Lung (tissue), 12 donors: Measurements from ENCODE around the gene CHN2. TPM values are rescaled to one million over a fixed set of nuclear protein-coding genes. Genes with fewer than 3 reads are reported as not detected.

Experiments
- ATAC-seq: fragments of 200-7000 bp; cut with Tn5 transposase; one replicate; pipeline ENCODE4 v1.9.1; 2020; ENCODE audit warnings: moderate number of reproducible peaks; ENCODE audit not compliant: insufficient read depth, low FRiP score
- DNase-seq, 3 donors: peaks; one replicate each; pipeline ENCODE4 v3.0.0-alpha.2; 2013 to 2017
- H3K27ac ChIP-seq, 2 donors: one replicate each; pipeline ENCODE4 v1.5.1; 2013; ENCODE audit warnings: mild to moderate bottlenecking in 2 of 2, moderate library complexity in 2 of 2, control low read depth in 1 of 2, inconsistent platforms in 1 of 2, low read depth in 1 of 2, low read length in 1 of 2
- H3K27me3 ChIP-seq, 3 donors: one replicate each; pipeline ENCODE4 v1.5.1; 2013; ENCODE audit warnings: low read length in 2 of 3; ENCODE audit not compliant: control insufficient read depth in 3 of 3, insufficient read depth in 3 of 3
- H3K36me3 ChIP-seq, 4 donors: one replicate each; pipeline ENCODE4 v1.5.1; 2013; ENCODE audit warnings: low read length in 4 of 4, mild to moderate bottlenecking in 1 of 4, moderate library complexity in 1 of 4; ENCODE audit not compliant: control insufficient read depth in 4 of 4, insufficient read depth in 4 of 4
- H3K4me1 ChIP-seq, 5 donors: one replicate each; pipeline ENCODE4 v1.5.1; 2013; ENCODE audit warnings: low read length in 5 of 5, mild to moderate bottlenecking in 2 of 5, moderate library complexity in 1 of 5; ENCODE audit not compliant: control insufficient read depth in 5 of 5, insufficient read depth in 5 of 5
- H3K4me3 ChIP-seq: one replicate; pipeline ENCODE4 v1.5.1; 2013; ENCODE audit warnings: mild to moderate bottlenecking, control low read depth, moderate library complexity
- H3K9ac ChIP-seq, 2 donors: one replicate each; pipeline ENCODE4 v1.5.1; 2013; ENCODE audit warnings: low read length in 2 of 2, control low read depth in 1 of 2; ENCODE audit not compliant: insufficient read depth in 1 of 2
- H3K9me3 ChIP-seq, 4 donors: one replicate each; pipeline ENCODE4 v1.5.1; 2013; ENCODE audit warnings: low read length in 3 of 4, mild to moderate bottlenecking in 1 of 4, moderate library complexity in 1 of 4; ENCODE audit not compliant: control insufficient read depth in 4 of 4, insufficient read depth in 3 of 4
- WGBS, 2 donors: extraction: QIAGEN DNeasy Blood & Tissue Kit; methylation state at CpG; one replicate each; pipeline ENCODE4 v1.1.7; 2013; 5-methylcytosine and 5-hydroxymethylcytosine counted together
- polyA plus RNA-seq, 2 donors: library from polyadenylated mRNA; stranded (reverse); fragments of 200-250 nt; gene quantifications; one replicate each; pipeline ENCODE4 v1.2.1, GENCODE V29; 2013
- total RNA-seq, 2 donors: library from RNA; depleted of rRNA in 1 of 2; stranded (reverse); fragments of >200 nt in 1 of 2; gene quantifications; one replicate each; pipeline ENCODE4 v1.2.1, GENCODE V29; 2014 to 2021
- TF ChIP-seq, protein P1 (sequence below): IDR thresholded peaks from 2 replicates; pipeline ENCODE4 v1.5.1; 2012; ENCODE audit warnings: mild to moderate bottlenecking; ENCODE audit errors: control extremely low read depth, extremely low read depth
- donor health status: control.
- donor health status: control.
- donor health status: Bipolar disorder and iron deficiency.
- donor health status: healthy.
- donor health status: DM: yes; HTN: yes; CAD: no.

The CHN2 gene
- total and polyA plus RNA-seq, 4 donors: 3.2 to 11.0 (median 6.7) TPM

DNA sequence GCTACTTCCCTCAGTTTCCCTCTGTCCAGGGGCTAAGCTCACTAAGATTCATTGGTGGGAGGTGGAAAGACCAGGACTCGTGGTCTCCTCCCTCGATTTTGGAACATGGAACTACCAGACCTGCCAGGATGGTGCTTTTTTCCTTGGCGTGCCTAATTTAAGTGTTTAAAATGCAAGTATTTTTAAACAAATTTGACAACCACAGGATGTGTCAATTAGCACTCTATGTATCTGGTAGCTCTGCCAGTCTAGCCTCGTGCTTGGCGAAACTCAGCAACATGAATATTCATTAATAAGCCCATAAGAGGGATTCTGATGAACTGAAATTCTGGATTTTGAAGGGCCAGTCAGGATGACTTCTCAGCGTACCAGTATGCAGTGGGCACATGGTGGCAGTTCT is 224.1 kb downstream of the CHN2 start:
- Histone ChIP-seq H3K9me3 (no peaks in the 10 kb centered on the region), H3K36me3 (no peaks in the 10 kb centered on the region), H3K4me1 (no peaks in the 10 kb centered on the region), H3K27me3 (no peaks in the 10 kb centered on the region), H3K9ac (no peak overlapping the region), H3K27ac (no peak overlapping the region), H3K4me3 (no peak overlapping the region)
- TF ChIP-seq, protein P1, sequence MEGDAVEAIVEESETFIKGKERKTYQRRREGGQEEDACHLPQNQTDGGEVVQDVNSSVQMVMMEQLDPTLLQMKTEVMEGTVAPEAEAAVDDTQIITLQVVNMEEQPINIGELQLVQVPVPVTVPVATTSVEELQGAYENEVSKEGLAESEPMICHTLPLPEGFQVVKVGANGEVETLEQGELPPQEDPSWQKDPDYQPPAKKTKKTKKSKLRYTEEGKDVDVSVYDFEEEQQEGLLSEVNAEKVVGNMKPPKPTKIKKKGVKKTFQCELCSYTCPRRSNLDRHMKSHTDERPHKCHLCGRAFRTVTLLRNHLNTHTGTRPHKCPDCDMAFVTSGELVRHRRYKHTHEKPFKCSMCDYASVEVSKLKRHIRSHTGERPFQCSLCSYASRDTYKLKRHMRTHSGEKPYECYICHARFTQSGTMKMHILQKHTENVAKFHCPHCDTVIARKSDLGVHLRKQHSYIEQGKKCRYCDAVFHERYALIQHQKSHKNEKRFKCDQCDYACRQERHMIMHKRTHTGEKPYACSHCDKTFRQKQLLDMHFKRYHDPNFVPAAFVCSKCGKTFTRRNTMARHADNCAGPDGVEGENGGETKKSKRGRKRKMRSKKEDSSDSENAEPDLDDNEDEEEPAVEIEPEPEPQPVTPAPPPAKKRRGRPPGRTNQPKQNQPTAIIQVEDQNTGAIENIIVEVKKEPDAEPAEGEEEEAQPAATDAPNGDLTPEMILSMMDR: no peak
- 86 to 95% methylated on average over 6 of the region's 6 CpGs for WGBS, 2 donors
- ATAC-seq: no peak
- DNase-seq: no peak

DNA sequence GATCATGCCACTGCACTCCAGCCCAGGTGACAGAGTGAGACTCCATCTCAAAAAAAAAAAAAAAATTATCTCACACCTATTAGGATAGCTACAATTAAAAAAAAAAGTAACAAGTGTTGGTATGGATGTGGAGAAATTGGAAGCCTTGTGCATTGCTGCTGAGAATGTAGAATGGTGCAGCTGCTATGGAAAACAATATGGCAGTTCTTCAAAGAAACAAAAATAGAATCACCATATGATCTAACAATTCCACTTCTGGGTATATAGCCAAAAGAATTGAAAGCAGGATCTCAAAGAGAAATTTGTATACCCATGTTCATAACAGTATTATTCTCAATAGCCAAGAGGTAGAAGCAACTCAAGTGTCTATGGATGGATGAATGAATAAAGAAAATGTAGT is 225.4 kb downstream of the CHN2 start:
- Histone ChIP-seq H3K27ac (no peak overlapping the region), H3K4me3 (no peak overlapping the region), H3K27me3 (no peaks in the 10 kb centered on the region), H3K9me3 (no peaks in the 10 kb centered on the region), H3K9ac (no peak overlapping the region), H3K36me3 (no peaks in the 10 kb centered on the region), H3K4me1 (no peaks in the 10 kb centered on the region)
- TF ChIP-seq, protein P1: no peak
- ATAC-seq (no peak), DNase-seq (no peak)

DNA sequence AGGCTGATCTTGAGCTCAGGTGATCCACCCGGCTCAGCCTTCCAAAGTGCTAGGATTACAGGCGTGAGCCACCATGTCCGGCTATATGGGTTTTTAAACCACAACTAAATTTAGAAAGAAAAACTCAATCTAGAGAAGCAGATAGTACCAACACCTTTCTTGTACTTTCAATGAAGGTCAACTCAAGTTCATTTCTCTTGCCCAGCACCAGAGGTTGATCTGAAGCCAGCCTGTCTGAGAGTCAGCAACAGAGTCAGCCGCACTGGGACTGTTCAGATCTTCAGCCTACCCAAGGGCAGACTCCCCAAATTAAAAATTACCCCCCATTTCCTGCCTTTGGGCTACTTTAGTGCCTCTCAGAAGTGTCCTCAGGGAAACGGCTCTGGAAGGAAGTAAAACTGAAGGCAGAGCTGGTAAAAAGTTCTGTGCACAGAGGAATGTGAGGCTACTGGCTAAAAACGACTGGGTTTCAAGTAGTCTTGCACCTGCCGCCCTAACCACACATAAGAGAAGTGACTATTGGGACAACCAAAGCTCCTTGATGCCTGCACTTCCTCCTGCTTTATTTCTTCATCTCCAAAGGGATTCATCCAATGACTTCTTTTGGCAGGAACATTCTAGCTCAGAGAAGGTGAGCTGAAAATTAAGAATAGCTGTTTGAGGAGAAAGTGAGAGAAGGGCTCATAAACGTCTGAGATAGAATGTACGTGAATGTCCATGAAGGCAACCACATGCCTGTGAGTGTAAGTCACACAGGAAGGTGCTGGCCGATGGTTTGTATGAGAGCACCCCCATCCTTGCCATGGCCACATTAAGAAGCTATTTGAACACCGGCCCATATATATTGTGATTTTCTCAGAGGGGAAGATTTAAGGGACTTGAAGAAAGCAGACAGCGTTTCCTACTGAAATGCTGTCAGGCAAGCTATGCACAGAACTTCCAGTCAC is 226.7 kb downstream of the CHN2 start:
- Histone ChIP-seq H3K9ac (no peak overlapping the region), H3K4me3 (no peak overlapping the region), H3K36me3 (no peaks in the 10 kb centered on the region), H3K4me1 (no peaks in the 10 kb centered on the region), H3K27ac (no peak overlapping the region), H3K9me3 (no peaks in the 10 kb centered on the region), H3K27me3 (no peaks in the 10 kb centered on the region)
- ATAC-seq: no peak
- TF ChIP-seq, protein P1: no peak
- no peak for DNase-seq
- 82 to 86% methylated on average over 12 of the region's 12 CpGs for WGBS, 2 donors

DNA sequence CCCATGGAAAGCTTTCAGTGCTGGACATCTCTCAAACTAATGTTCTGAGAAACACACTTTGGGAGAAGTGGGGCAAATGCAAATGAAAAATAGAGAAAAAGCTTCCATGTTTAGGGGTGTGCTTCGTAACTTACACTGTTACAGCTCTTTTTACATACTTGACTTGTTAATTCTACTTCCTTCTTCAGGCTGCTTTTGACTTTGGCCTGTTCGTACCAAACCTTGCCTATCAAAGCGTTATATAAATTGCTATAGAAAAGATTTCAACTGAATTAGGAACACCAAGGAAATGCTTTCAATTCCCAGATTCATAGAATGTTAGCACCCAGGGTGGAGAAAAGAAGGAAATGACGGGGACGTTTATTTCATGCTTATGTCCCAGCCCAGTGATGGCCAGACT is 228.3 kb downstream of the CHN2 start:
- Histone ChIP-seq H3K4me1 (no peaks in the 10 kb centered on the region), H3K27ac (no peak overlapping the region), H3K36me3 (no peaks in the 10 kb centered on the region), H3K9ac (no peak overlapping the region), H3K27me3 (no peaks in the 10 kb centered on the region), H3K4me3 (no peak overlapping the region), H3K9me3 (no peaks in the 10 kb centered on the region)
- WGBS, 2 donors: 85 to 89% methylated on average over 5 of the region's 5 CpGs
- ATAC-seq: no peak
- no peak for DNase-seq
- TF ChIP-seq, protein P1: no peak
